D721Med (cell line): Measurements from ENCODE around the gene ALKBH5.
A peak's percentile ranks its signal among the peaks of the same experiment; 100 is the strongest.

Experiments
- DNase-seq: peaks from one replicate; pipeline ENCODE4 v3.0.0; 2011; ENCODE audit warnings: low spot score; ENCODE audit not compliant: insufficient read length
- FAIRE-seq: peaks from 2 replicates; lab custom pipeline; 2011; peaks lifted over from hg19 to GRCh38; lab: Jason Lieb, UNC
- CTCF ChIP-seq: IDR thresholded peaks from 2 replicates; pipeline ENCODE4 v1.5.1; 2012; ENCODE audit warnings: mild to moderate bottlenecking, control low read depth; ENCODE audit not compliant: insufficient read depth; ENCODE audit errors: missing control alignments

ALKBH5 gene

GRCh38 chr17:18140648-18141047 lies 43.0 kb upstream of the ALKBH5 start:
- DNase-seq (no peak), FAIRE-seq (no peak)
- TF ChIP-seq CTCF: no peak

- DNase-seq: no peak
- peak; percentile 70 for FAIRE-seq
- TF ChIP-seq CTCF: peak; percentile 45
Observed at GRCh38 chr17:18141210-18141803, 42.3 kb upstream of the ALKBH5 start.

- no peak for FAIRE-seq
- no peak for DNase-seq
- no peak for TF ChIP-seq CTCF
Observed at GRCh38 chr17:18142417-18142816, 41.2 kb upstream of the ALKBH5 start.

- DNase-seq (no peak), FAIRE-seq (no peak)
- peak; percentile 16 for TF ChIP-seq CTCF
Observed at GRCh38 chr17:18143044-18143936, 40.3 kb upstream of the ALKBH5 start.

- DNase-seq: no peak
- no peak for TF ChIP-seq CTCF
- FAIRE-seq: no peak
Observed at GRCh38 chr17:18144261-18144660, 39.4 kb upstream of the ALKBH5 start.

- TF ChIP-seq CTCF: no peak
- DNase-seq (no peak), FAIRE-seq (no peak)
Observed at GRCh38 chr17:18144855-18145254, 38.8 kb upstream of the ALKBH5 start.

- no peak for FAIRE-seq
Observed at GRCh38 chr17:18145811-18146210, 37.8 kb upstream of the ALKBH5 start.

More at GRCh38 chr17:18145811-18146210, 37.8 kb upstream of the ALKBH5 start:
- TF ChIP-seq CTCF: no peak
- no peak for DNase-seq
